SK-N-SH (cell line): ENCODE results near the gene GTF2A1L. TPM values are rescaled to one million over a fixed set of nuclear protein-coding genes. Genes with fewer than 3 reads are reported as not detected.
A peak's percentile ranks its signal among the peaks of the same experiment; 100 is the strongest.

Experiments used
- CTCF ChIA-PET: fragments of 300-600, 350-600 bp; formaldehyde crosslinking; extraction: SDS; loops from one replicate; lab custom pipeline; 2021; lab: Yijun Ruan, JAX
- POLR2A ChIA-PET: fragments of 350-600 bp; sonication (Branson Sonifier 250); formaldehyde crosslinking; extraction: SDS; loops from one replicate; lab custom pipeline; 2020; ENCODE audit warnings: antibody characterized with exemption, inconsistent platforms; lab: Yijun Ruan, JAX
- DNase-seq: peaks from one replicate; pipeline ENCODE4 v3.0.0; 2012
- H2AFZ ChIP-seq: fragments of 200-600 bp; sonication (generic); 2 replicates; pipeline ENCODE4 v1.8.1; 2016; ENCODE audit warnings: antibody characterized with exemption, mild to moderate bottlenecking, low read depth
- H3F3A ChIP-seq: fragments of 200-600 bp; sonication (generic); replicated peaks from 2 replicates; pipeline ENCODE3; 2016; ENCODE audit warnings: antibody characterized with exemption, mild to moderate bottlenecking; ENCODE audit not compliant: insufficient read depth
- H3K27ac ChIP-seq, 2 experiments: fragments of 200-500 bp in 1 of 2; fragments of 200-600 bp in 1 of 2; sonication (Bioruptor generic) in 1 of 2; sonication (generic), shearing (Covaris generic) in 1 of 2; 2 replicates each; pipeline versions ENCODE4 v1.5.1 to v1.6.1; 2014 to 2016; ENCODE audit warnings: low read depth in 2 of 2, inconsistent platforms in 1 of 2, low read length in 1 of 2, mild to moderate bottlenecking in 1 of 2, mixed read lengths in 1 of 2
- H3K27me3 ChIP-seq: fragments of 200-600 bp; sonication (generic), shearing (Covaris generic); 2 replicates; pipeline ENCODE4 v1.6.1; 2016; ENCODE audit warnings: mixed run types; ENCODE audit not compliant: insufficient read depth
- H3K36me3 ChIP-seq, 2 experiments: fragments of 200-500 bp in 1 of 2; fragments of 200-600 bp in 1 of 2; sonication (Bioruptor generic) in 1 of 2; sonication (generic) in 1 of 2; replicated peaks in 1 of 2; 2 replicates each; pipeline versions ENCODE3 to v1.5.1; 2014 to 2016; ENCODE audit warnings: low read length in 1 of 2, mild to moderate bottlenecking in 1 of 2; ENCODE audit not compliant: insufficient read depth in 2 of 2, control insufficient read depth in 1 of 2
- H3K4me1 ChIP-seq, 2 experiments: fragments of 200-500 bp in 1 of 2; fragments of 200-600 bp in 1 of 2; sonication (Bioruptor generic) in 1 of 2; sonication (generic), shearing (Covaris generic) in 1 of 2; 2 replicates each; pipeline versions ENCODE4 v1.5.1 to v1.6.1; 2014 to 2016; ENCODE audit warnings: low read depth in 1 of 2, low read length in 1 of 2, mixed run types in 1 of 2; ENCODE audit not compliant: insufficient read depth in 2 of 2, control insufficient read depth in 1 of 2
- H3K4me2 ChIP-seq: fragments of 200-600 bp; sonication (generic), shearing (Covaris generic); 2 replicates; pipeline ENCODE4 v1.6.1; 2017; ENCODE audit warnings: mixed run types
- H3K4me3 ChIP-seq, 2 experiments: fragments of 200-500 bp in 1 of 2; fragments of 200-600 bp in 1 of 2; sonication (Bioruptor generic) in 1 of 2; sonication (generic), shearing (Covaris generic) in 1 of 2; 2 replicates each; pipeline versions ENCODE4 v1.5.1 to v1.8.1; 2014 to 2016; ENCODE audit warnings: low read depth in 2 of 2, inconsistent platforms in 1 of 2, low read length in 1 of 2, mild to moderate bottlenecking in 1 of 2, mixed read lengths in 1 of 2, moderate library complexity in 1 of 2
- H3K79me2 ChIP-seq: fragments of 200-600 bp; sonication (generic); 2 replicates; pipeline ENCODE4 v1.8.1; 2017; ENCODE audit warnings: mild to moderate bottlenecking; ENCODE audit not compliant: insufficient read depth
- H3K9ac ChIP-seq: fragments of 200-600 bp; sonication (generic); 2 replicates; pipeline ENCODE4 v1.6.1; 2017; ENCODE audit warnings: mixed run types
- H3K9me2 ChIP-seq: fragments of 200-600 bp; sonication (generic); 2 replicates; pipeline ENCODE4 v1.6.1; 2017; ENCODE audit warnings: mixed run types
- H3K9me3 ChIP-seq: fragments of 200-600 bp; sonication (generic); 2 replicates; pipeline ENCODE4 v1.6.1; 2017; ENCODE audit warnings: mixed run types, mild to moderate bottlenecking, moderate library complexity
- H4K20me1 ChIP-seq: fragments of 200-600 bp; sonication (generic); 2 replicates; pipeline ENCODE4 v1.6.1; 2017; ENCODE audit warnings: mild to moderate bottlenecking, mixed run types; ENCODE audit not compliant: insufficient read depth
- ELF1 ChIP-seq: IDR thresholded peaks from 2 replicates; pipeline ENCODE4 v1.4.0; 2012
- EP300 ChIP-seq, 2 experiments: IDR thresholded peaks; 2 replicates each; pipeline versions ENCODE4 v1.4.0 to v1.6.1; 2012; ENCODE audit warnings: borderline replicate concordance in 1 of 2, low read depth in 1 of 2, low read length in 1 of 2
- EZH2phosphoT487 ChIP-seq: fragments of 200-600 bp; sonication (generic); IDR thresholded peaks from 2 replicates; pipeline ENCODE4 v1.6.1; 2017; ENCODE audit warnings: low read depth, mixed run types, mild to moderate bottlenecking, antibody characterized with exemption, moderate library complexity, borderline replicate concordance
- FOXJ3 ChIP-seq: sonication (generic); formaldehyde crosslinking; IDR thresholded peaks from 2 replicates; pipeline ENCODE4 v1.5.1; 2020; ENCODE audit warnings: mild to moderate bottlenecking, missing genetic modification reagents
- FOXM1 ChIP-seq: IDR thresholded peaks from 2 replicates; pipeline ENCODE4 v1.4.0; 2012; ENCODE audit warnings: low read depth, mild to moderate bottlenecking
- GATA2 ChIP-seq: sonication (generic); formaldehyde crosslinking; IDR thresholded peaks from 2 replicates; pipeline ENCODE4 v1.5.0; 2020; ENCODE audit warnings: mild to moderate bottlenecking, missing genetic modification reagents
- MAX ChIP-seq: IDR thresholded peaks from 2 replicates; pipeline ENCODE4 v1.4.0; 2012; ENCODE audit warnings: low read depth
- MEF2A ChIP-seq: IDR thresholded peaks from 2 replicates; pipeline ENCODE4 v1.4.0; 2012; ENCODE audit warnings: low read depth, borderline replicate concordance
- MXI1 ChIP-seq: IDR thresholded peaks from 2 replicates; pipeline ENCODE4 v1.6.1; 2012; ENCODE audit warnings: mild to moderate bottlenecking, low read depth, low read length, improper control_type of control experiment
- NFIC ChIP-seq: IDR thresholded peaks from 2 replicates; pipeline ENCODE4 v1.4.0; 2012; ENCODE audit warnings: borderline replicate concordance
- PBX3 ChIP-seq: IDR thresholded peaks from 2 replicates; pipeline ENCODE4; 2012
- POLR2AphosphoS5 ChIP-seq: IDR thresholded peaks from 2 replicates; pipeline ENCODE4 v1.6.1; 2012; ENCODE audit warnings: low read depth, low read length
- RXRA ChIP-seq: IDR thresholded peaks from 2 replicates; pipeline ENCODE4 v1.4.0; 2012; ENCODE audit warnings: low read depth, mild to moderate bottlenecking, borderline replicate concordance
- SIN3A ChIP-seq: IDR thresholded peaks from 2 replicates; pipeline ENCODE4 v1.6.1; 2012; ENCODE audit warnings: low read depth, mild to moderate bottlenecking, low read length, moderate library complexity, borderline replicate concordance
- SMC3 ChIP-seq: IDR thresholded peaks from 2 replicates; pipeline ENCODE4 v1.6.1; 2012; ENCODE audit warnings: low read depth, low read length, improper control_type of control experiment
- TAF1 ChIP-seq: IDR thresholded peaks from 2 replicates; pipeline ENCODE4 v1.6.1; 2012; ENCODE audit warnings: low read depth, mild to moderate bottlenecking, low read length, moderate library complexity, borderline replicate concordance
- TCF12 ChIP-seq: IDR thresholded peaks from 2 replicates; pipeline ENCODE4 v1.4.0; 2012
- TEAD4 ChIP-seq: IDR thresholded peaks from 2 replicates; pipeline ENCODE4 v1.4.0; 2012; ENCODE audit warnings: mild to moderate bottlenecking, borderline replicate concordance; ENCODE audit not compliant: insufficient read depth
- USF1 ChIP-seq: IDR thresholded peaks from 2 replicates; pipeline ENCODE4 v1.4.0; 2012; ENCODE audit warnings: low read depth, borderline replicate concordance
- YY1 ChIP-seq: IDR thresholded peaks from 2 replicates; pipeline ENCODE4 v1.4.0; 2012; ENCODE audit warnings: low read depth, mild to moderate bottlenecking
- ZBTB33 ChIP-seq: IDR thresholded peaks from 2 replicates; pipeline ENCODE4 v1.4.0; 2012; ENCODE audit warnings: low read depth, borderline replicate concordance
- WGBS: methylation state at CpG from one replicate; pipeline ENCODE4 v1.1.6; 2017; ENCODE audit warnings: low lambda C conversion rate; 5-methylcytosine and 5-hydroxymethylcytosine counted together
- polyA plus RNA-seq, 3 experiments: library from polyadenylated mRNA; depleted of rRNA; stranded (reverse); fragments of >200 nt; gene quantifications; 2 replicates each; pipeline ENCODE4 v1.2.3, GENCODE V29; 2012

The GTF2A1L gene
- polyA plus RNA-seq, 1 of the 3 experiments (the other 2 are of a cell fraction) = 0.36 TPM

GRCh38 chr2:48674933-48675332 lies 57.3 kb downstream of the GTF2A1L start:
- 0 out of 2 replicates have a peak overlapping the region, but pooled peaks have one; percentile 6 for H2AFZ ChIP-seq
- H3K36me3 ChIP-seq = no peaks in the 10 kb centered on the region
- H3K9ac ChIP-seq = no peak overlapping the region
- no peaks in the 10 kb centered on the region for H3K9me2 ChIP-seq
- H3K79me2 ChIP-seq = no peaks in the 10 kb centered on the region
- H3K9me3 ChIP-seq = no peaks in the 10 kb centered on the region
- H3K4me3 ChIP-seq = no peak overlapping the region
- ChIA-PET CTCF (no interaction called here), POLR2A (no interaction called here)
- H3K4me1 ChIP-seq = no peaks in the 10 kb centered on the region
- H3K27me3 ChIP-seq = no peaks in the 10 kb centered on the region
- no peak for DNase-seq
- no peaks in the 10 kb centered on the region for H3F3A ChIP-seq
- no peaks in the 10 kb centered on the region for H4K20me1 ChIP-seq
- H3K4me2 ChIP-seq = no peak overlapping the region
- TF ChIP-seq FOXJ3 (CRISPR knock-in tag) = no peak
- no peak for TF ChIP-seq FOXM1
- TF ChIP-seq MEF2A = no peak
- no peak for TF ChIP-seq PBX3
- TF ChIP-seq ZBTB33 = no peak
- WGBS = 78% methylated on average over 2 of the region's 2 CpGs
- H3K27ac ChIP-seq = no peak overlapping the region

GRCh38 chr2:48677450-48677849 lies 59.8 kb downstream of the GTF2A1L start:
- Histone ChIP-seq H3F3A (no peaks in the 10 kb centered on the region), H3K4me3 (no peak overlapping the region), H3K9me2 (no peaks in the 10 kb centered on the region), H3K79me2 (no peaks in the 10 kb centered on the region), H3K4me1 (no peaks in the 10 kb centered on the region), H3K27ac (no peak overlapping the region), H3K9ac (no peak overlapping the region), H3K4me2 (no peak overlapping the region), H3K27me3 (no peaks in the 10 kb centered on the region), H2AFZ (no peak overlapping the region), H3K9me3 (no peaks in the 10 kb centered on the region), H4K20me1 (no peaks in the 10 kb centered on the region), H3K36me3 (no peaks in the 10 kb centered on the region)
- TF ChIP-seq NFIC = no peak
- TF ChIP-seq EZH2phosphoT487 = no peak
- no peak for TF ChIP-seq TEAD4
- no peak for TF ChIP-seq SMC3
- TF ChIP-seq ZBTB33 = no peak
- TF ChIP-seq GATA2 (CRISPR knock-in tag) = no peak
- TF ChIP-seq TAF1 = no peak
- no peak for TF ChIP-seq USF1
- no peak for TF ChIP-seq MAX
- TF ChIP-seq MEF2A = no peak
- no peak for TF ChIP-seq ELF1
- no peak for TF ChIP-seq PBX3
- TF ChIP-seq RXRA = no peak
- no peak for TF ChIP-seq YY1
- TF ChIP-seq EP300 (IDR thresholded peaks at IDR 0.05; ENCODE audit: borderline replicate concordance in 1 of 2, low read depth in 1 of 2, low read length in 1 of 2) = no peak
- no peak for TF ChIP-seq MXI1
- TF ChIP-seq TCF12 = no peak
- no peak for TF ChIP-seq POLR2AphosphoS5
- no peak for TF ChIP-seq SIN3A
- 60% methylated on average over 2 of the region's 2 CpGs for WGBS
- DNase-seq = no peak
- ChIA-PET POLR2A (no interaction called here), CTCF (no interaction called here)
